HG03378 (cell line): Measurements from ENCODE around the gene STBD1.
A peak's percentile ranks its signal among the peaks of the same experiment; 100 is the strongest.
"Not testable (repeated sequence)": the region's sequence is repeated elsewhere in the genome, so short reads cannot be mapped to it uniquely, and the experiment has no call there.

Experiments used
- ATAC-seq: cut with Tn5 transposase; IDR thresholded peaks from one replicate; pipeline ENCODE4 v1.9.1; 2021; ENCODE audit warnings: mild to moderate bottlenecking, moderate library complexity; ENCODE audit not compliant: unreplicated experiment

Gene STBD1

GRCh38 chr4:76282941-76283689, 23.4 kb upstream of the STBD1 start:
- no peak for ATAC-seq

GRCh38 chr4:76283900-76284299, 22.6 kb upstream of the STBD1 start:
- ATAC-seq = no peak

GRCh38 chr4:76287811-76288210, 18.7 kb upstream of the STBD1 start:
- ATAC-seq = not testable (repeated sequence)

GRCh38 chr4:76292730-76293129, 13.8 kb upstream of the STBD1 start:
- no peak for ATAC-seq

- ATAC-seq = no peak
Measured at GRCh38 chr4:76293772-76294171, 12.8 kb upstream of the STBD1 start.

GRCh38 chr4:76296286-76296820, 10.2 kb upstream of the STBD1 start:
- no peak for ATAC-seq

- ATAC-seq = no peak
Measured at GRCh38 chr4:76298227-76298626, 8.3 kb upstream of the STBD1 start.

GRCh38 chr4:76300012-76300411, 6.5 kb upstream of the STBD1 start:
- ATAC-seq = no peak

- ATAC-seq = peak; percentile 99
Measured at GRCh38 chr4:76301068-76301774, 5.3 kb upstream of the STBD1 start.

- no peak for ATAC-seq
Measured at GRCh38 chr4:76301775-76302162, 4.8 kb upstream of the STBD1 start.

GRCh38 chr4:76302826-76303438, 3.6 kb upstream of the STBD1 start:
- ATAC-seq = no peak

GRCh38 chr4:76305033-76305687, 1.4 kb upstream of the STBD1 start:
- ATAC-seq = no peak

GRCh38 chr4:76306882-76307659, 538 bp downstream of the STBD1 start:
- ATAC-seq = no peak

GRCh38 chr4:76307660-76308014, 1.1 kb downstream of the STBD1 start:
- no peak for ATAC-seq

- no peak for ATAC-seq
Measured at GRCh38 chr4:76308548-76308947, 2.0 kb downstream of the STBD1 start.

- no peak for ATAC-seq
Measured at GRCh38 chr4:76309939-76310550, 3.5 kb downstream of the STBD1 start.

GRCh38 chr4:76310683-76311082, 4.2 kb downstream of the STBD1 start:
- ATAC-seq = no peak

GRCh38 chr4:76311896-76312331, 5.4 kb downstream of the STBD1 start:
- no peak for ATAC-seq

- no peak for ATAC-seq
Measured at GRCh38 chr4:76312457-76312856, 5.9 kb downstream of the STBD1 start.

- ATAC-seq = no peak
Measured at GRCh38 chr4:76313547-76313946, 7.0 kb downstream of the STBD1 start.
